DND-41 (cell line): ENCODE measurements around the gene NIM1K.
"Not testable (repeated sequence)": the region's sequence is repeated elsewhere in the genome, so short reads cannot be mapped to it uniquely, and the experiment has no call there.

Experiments
- CTCF ChIP-seq: IDR thresholded peaks from 2 replicates; pipeline ENCODE4 v1.5.1; 2012; ENCODE audit warnings: borderline replicate concordance, low read length, moderate library complexity, mild to moderate bottlenecking; ENCODE audit not compliant: poor library complexity, severe bottlenecking; ENCODE audit errors: extremely low read depth
- EZH2 ChIP-seq: IDR thresholded peaks from 3 replicates; pipeline ENCODE4 v1.6.1; 2012; ENCODE audit warnings: borderline replicate concordance, low read depth, mild to moderate bottlenecking, moderate library complexity, low read length, inconsistent platforms; ENCODE audit not compliant: severe bottlenecking

- TF ChIP-seq CTCF, EZH2: not testable (repeated sequence)
Measured at GRCh38 chr5:43306954-43307353, 114.9 kb downstream of the NIM1K start.
